Measurements from ENCODE around the gene ZNF26.
"Not testable (repeated sequence)": the region's sequence is repeated elsewhere in the genome, so short reads cannot be mapped to it uniquely, and the experiment has no call there.

The ZNF26 gene

DNA sequence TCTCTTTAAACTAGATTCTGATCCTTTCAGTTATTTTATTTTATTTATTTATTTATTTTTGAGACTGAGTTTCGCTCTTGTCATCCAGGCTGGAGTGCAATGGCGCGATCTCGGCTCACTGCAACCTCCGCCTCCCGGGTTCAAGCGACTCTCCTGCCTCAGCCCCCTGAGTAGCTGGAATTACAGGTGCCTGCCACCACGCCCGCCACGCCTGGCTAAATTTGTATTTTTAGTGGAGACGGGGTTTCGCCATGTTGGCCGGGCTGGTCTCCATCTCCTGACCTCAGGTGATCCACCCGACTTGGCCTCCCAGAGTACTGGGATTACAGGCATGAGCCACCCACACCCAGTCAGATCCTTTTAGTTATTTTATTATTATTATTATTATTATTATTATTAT is 24.4 kb upstream of the ZNF26 start:
- not testable (repeated sequence) for H3K9ac ChIP-seq (ENCODE audit: low read length); H3K27me3 ChIP-seq (ENCODE audit: control insufficient read depth, insufficient read depth, low read length); H3K36me3 ChIP-seq (ENCODE audit: control insufficient read depth, insufficient read depth, low read length); H3K4me1 ChIP-seq (ENCODE audit: control insufficient read depth, insufficient read depth, low read length); H3K27ac ChIP-seq (ENCODE audit: low read depth, low read length); H3K4me3 ChIP-seq (ENCODE audit: low read depth, low read length)
- H3K9me3 ChIP-seq (ENCODE audit: control insufficient read depth, insufficient read depth, low read depth, low read length) = peaks cover 54% of the 10 kb centered on the region

DNA sequence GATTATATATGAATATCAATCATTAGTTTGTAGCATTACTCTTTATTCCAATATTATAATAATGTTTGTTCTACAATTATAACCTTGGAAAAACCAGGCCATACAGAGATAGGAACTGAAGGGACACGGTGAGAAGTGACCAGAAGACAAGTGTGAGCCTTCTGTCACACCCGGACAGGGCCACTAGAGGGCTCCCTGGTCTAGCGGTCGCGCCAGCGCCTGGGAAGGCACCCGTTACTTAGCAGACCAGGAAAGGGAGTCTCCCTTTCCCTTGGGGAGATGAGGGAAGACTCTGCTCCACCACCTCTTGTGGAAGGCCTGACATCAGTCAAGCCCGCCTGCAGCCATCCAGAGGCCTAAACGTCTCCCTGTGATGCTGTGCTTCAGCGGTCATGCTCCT is 22.2 kb upstream of the ZNF26 start:
- H3K4me3 ChIP-seq (ENCODE audit: low read depth, low read length); H3K9ac ChIP-seq (ENCODE audit: low read length); H3K27ac ChIP-seq (ENCODE audit: low read depth, low read length); H3K36me3 ChIP-seq (ENCODE audit: control insufficient read depth, insufficient read depth, low read length); H3K4me1 ChIP-seq (ENCODE audit: control insufficient read depth, insufficient read depth, low read length); H3K27me3 ChIP-seq (ENCODE audit: control insufficient read depth, insufficient read depth, low read length): not testable (repeated sequence)
- peaks cover 60% of the 10 kb centered on the region for H3K9me3 ChIP-seq (ENCODE audit: control insufficient read depth, insufficient read depth, low read depth, low read length)

DNA sequence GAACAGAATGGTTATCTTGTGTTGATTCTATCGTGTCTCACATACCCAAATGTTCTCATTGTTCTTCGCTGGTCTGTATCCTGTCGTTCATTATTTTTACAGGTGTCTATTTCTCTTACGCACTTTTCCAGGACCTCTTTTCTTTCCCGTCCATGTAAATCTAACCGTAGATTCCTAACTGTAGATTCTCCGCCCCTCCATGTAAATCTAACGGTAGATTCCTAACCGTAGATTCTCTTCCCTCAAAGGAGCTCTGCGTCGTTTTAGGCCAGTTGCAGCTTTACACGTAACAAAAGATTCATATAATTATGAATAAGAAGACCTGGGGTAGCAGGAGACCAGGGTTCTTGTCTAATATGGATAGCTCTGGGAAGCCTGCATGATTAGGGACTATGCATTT is 20.4 kb upstream of the ZNF26 start:
- Histone ChIP-seq H3K4me1 (ENCODE audit: control insufficient read depth, insufficient read depth, low read length) (no peaks in the 10 kb centered on the region), H3K9me3 (ENCODE audit: control insufficient read depth, insufficient read depth, low read depth, low read length) (peaks cover 63% of the 10 kb centered on the region), H3K27ac (ENCODE audit: low read depth, low read length) (no peak overlapping the region), H3K36me3 (ENCODE audit: control insufficient read depth, insufficient read depth, low read length) (no peaks in the 10 kb centered on the region), H3K4me3 (ENCODE audit: low read depth, low read length) (no peak overlapping the region), H3K27me3 (ENCODE audit: control insufficient read depth, insufficient read depth, low read length) (no peaks in the 10 kb centered on the region), H3K9ac (ENCODE audit: low read length) (no peak overlapping the region)

DNA sequence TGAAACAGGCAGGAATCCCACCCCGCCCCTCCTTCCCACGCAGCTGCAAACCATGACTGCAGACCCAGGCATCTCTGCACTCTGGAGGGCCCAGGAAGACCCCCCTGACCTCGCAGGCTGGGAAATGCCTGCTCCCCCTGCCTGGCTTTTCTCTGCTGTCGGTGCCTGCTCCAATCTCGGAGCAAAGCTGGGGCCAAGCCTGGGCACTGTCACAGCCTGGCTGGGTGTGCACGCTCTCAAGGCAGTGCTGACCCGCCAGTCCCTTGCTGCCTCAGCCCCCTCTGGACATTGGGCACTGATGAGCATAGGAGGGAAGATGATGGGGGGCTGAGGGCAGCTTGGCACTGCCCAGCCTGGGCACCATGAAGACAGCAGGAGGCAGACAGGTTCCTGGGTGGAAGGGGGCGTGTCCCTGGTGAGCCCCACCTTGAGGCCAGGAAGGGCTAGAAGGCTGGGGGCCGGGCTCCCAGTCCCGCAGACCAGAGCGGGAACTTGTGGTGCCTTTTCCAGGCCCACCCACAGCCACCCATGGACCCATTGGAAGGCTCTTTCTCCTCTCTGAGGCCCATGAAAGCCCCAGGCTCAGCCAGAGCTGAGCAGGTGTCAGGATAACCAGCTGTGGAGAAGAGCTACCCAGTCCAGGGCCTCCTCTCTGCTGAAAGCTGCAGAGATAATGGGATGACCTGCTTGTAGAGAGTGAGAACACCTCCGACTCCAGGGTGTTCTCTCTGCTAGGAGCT is 19.3 kb upstream of the ZNF26 start:
- Histone ChIP-seq H3K9ac (ENCODE audit: low read length) (no peak overlapping the region), H3K36me3 (ENCODE audit: control insufficient read depth, insufficient read depth, low read length) (no peaks in the 10 kb centered on the region), H3K27me3 (ENCODE audit: control insufficient read depth, insufficient read depth, low read length) (no peaks in the 10 kb centered on the region), H3K27ac (ENCODE audit: low read depth, low read length) (no peak overlapping the region), H3K4me3 (ENCODE audit: low read depth, low read length) (no peak overlapping the region), H3K4me1 (ENCODE audit: control insufficient read depth, insufficient read depth, low read length) (no peaks in the 10 kb centered on the region), H3K9me3 (ENCODE audit: control insufficient read depth, insufficient read depth, low read depth, low read length) (peaks cover 62% of the 10 kb centered on the region)

DNA sequence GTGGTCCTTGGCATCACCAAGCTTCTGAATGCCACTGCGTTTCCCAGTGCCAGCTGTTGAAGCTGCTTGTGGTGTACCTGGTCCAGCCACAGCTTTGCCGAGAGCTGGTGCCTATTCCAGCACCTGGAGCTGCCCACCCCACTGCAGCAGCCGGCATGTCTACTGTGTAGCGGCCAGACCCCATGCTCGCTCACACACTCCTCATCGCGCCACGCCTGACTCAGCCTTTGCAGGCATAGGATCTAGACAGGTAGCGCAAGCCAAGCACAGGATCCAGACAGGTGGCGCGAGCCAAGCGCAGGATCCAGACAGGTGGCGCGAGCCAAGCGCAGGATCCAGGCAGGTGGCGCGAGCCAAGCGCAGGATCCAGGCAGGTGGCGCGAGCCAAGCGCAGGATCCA is 18.4 kb upstream of the ZNF26 start:
- Histone ChIP-seq H3K4me1 (ENCODE audit: control insufficient read depth, insufficient read depth, low read length) (no peaks in the 10 kb centered on the region), H3K9ac (ENCODE audit: low read length) (no peak overlapping the region), H3K4me3 (ENCODE audit: low read depth, low read length) (no peak overlapping the region), H3K9me3 (ENCODE audit: control insufficient read depth, insufficient read depth, low read depth, low read length) (peaks cover 70% of the 10 kb centered on the region), H3K27ac (ENCODE audit: low read depth, low read length) (no peak overlapping the region), H3K36me3 (ENCODE audit: control insufficient read depth, insufficient read depth, low read length) (no peaks in the 10 kb centered on the region), H3K27me3 (ENCODE audit: control insufficient read depth, insufficient read depth, low read length) (no peaks in the 10 kb centered on the region)

DNA sequence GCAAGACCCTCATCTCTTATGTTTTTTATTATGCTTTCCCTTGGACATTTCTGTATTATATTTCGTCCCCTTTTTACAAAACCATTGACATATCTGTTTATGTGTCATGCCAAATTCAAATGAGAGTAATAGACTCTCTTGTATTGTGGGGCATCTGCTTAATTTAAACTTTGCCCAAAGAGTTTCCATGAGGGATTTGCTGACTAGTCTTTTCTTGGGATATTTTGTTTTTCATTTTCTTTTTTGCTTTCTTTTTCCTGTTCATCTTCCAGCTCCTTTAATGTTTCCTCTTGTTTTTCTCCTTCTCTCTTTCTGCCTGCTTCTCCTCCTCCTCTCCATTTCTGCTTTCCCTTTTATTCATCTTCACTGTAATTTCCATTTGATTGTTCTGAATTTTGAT is 13.8 kb upstream of the ZNF26 start:
- Histone ChIP-seq H3K27me3 (ENCODE audit: control insufficient read depth, insufficient read depth, low read length) (no peaks in the 10 kb centered on the region), H3K27ac (ENCODE audit: low read depth, low read length) (no peak overlapping the region), H3K36me3 (ENCODE audit: control insufficient read depth, insufficient read depth, low read length) (no peaks in the 10 kb centered on the region), H3K9ac (ENCODE audit: low read length) (no peak overlapping the region), H3K4me3 (ENCODE audit: low read depth, low read length) (no peak overlapping the region), H3K4me1 (ENCODE audit: control insufficient read depth, insufficient read depth, low read length) (no peaks in the 10 kb centered on the region), H3K9me3 (ENCODE audit: control insufficient read depth, insufficient read depth, low read depth, low read length) (peaks cover 72% of the 10 kb centered on the region)

DNA sequence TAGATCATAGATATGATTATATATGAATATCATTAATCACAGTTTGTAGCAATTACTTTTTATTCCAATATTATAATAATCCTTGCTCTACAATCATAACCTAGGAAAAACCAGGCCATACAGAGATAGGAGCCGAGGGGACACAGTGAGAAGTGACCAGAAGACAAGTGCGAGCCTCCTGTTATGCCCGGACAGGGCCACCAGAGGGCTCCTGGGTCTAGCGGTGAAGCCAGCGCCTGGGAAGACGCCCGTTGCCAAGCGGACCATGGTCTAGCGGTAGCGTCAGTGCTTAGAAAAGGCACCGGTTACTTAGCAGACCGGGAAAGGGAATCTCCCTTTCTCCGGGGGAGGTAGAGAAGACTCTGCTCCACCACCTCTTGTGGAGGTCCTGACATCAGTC is 9.3 kb upstream of the ZNF26 start:
- not testable (repeated sequence) for H3K4me1 ChIP-seq (ENCODE audit: control insufficient read depth, insufficient read depth, low read length); H3K27me3 ChIP-seq (ENCODE audit: control insufficient read depth, insufficient read depth, low read length); H3K9ac ChIP-seq (ENCODE audit: low read length); H3K27ac ChIP-seq (ENCODE audit: low read depth, low read length); H3K4me3 ChIP-seq (ENCODE audit: low read depth, low read length); H3K36me3 ChIP-seq (ENCODE audit: control insufficient read depth, insufficient read depth, low read length)
- peaks cover 76% of the 10 kb centered on the region for H3K9me3 ChIP-seq (ENCODE audit: control insufficient read depth, insufficient read depth, low read depth, low read length)

DNA sequence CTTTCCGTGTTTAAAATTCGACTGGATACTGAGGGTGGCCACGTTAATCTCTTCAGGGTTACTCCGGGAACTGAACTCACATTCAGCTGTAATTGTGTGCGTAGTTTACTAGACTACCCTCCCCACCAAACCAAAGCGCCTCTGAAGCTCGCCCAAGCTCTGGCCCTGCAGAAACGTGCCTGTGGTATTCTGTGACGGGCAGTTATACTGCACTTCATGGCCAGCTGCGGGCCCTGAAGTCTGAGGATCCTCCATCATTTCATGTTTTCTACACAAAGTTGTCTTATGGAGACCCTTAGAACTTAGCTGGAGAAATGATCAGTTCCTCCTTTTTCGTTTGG is 688 bp downstream of the ZNF26 start:
- Histone ChIP-seq H3K4me3 (ENCODE audit: low read depth, low read length) (peak overlapping the region; percentile 95), H3K9me3 (ENCODE audit: control insufficient read depth, insufficient read depth, low read depth, low read length) (peaks cover 62% of the 10 kb centered on the region), H3K27me3 (ENCODE audit: control insufficient read depth, insufficient read depth, low read length) (no peaks in the 10 kb centered on the region), H3K27ac (ENCODE audit: low read depth, low read length) (peak overlapping the region; percentile 7; the same call in 1 of the 2 replicates), H3K4me1 (ENCODE audit: control insufficient read depth, insufficient read depth, low read length) (no peaks in the 10 kb centered on the region), H3K36me3 (ENCODE audit: control insufficient read depth, insufficient read depth, low read length) (peaks cover 9% of the 10 kb centered on the region), H3K9ac (ENCODE audit: low read length) (peak overlapping the region; percentile 85)

DNA sequence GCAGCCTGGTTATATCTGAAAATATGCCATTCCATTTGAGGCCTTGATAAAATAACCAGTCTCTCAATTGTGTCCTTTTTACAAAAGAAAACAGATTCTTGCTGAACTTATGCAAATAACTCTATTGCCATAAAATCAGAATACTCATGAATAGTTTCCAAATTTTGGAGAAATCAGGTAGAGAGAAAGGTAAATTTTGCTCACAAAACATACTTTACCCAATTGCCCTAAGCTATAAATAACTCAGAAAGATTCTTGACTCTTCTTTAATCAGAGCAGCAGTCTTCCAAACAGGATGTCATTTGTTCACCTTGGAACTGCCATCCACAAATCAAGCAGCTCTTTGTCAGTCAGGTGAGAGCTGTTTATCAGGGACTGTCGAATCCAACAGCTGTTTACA is 12.6 kb downstream of the ZNF26 start:
- H3K27me3 ChIP-seq (ENCODE audit: control insufficient read depth, insufficient read depth, low read length) = no peaks in the 10 kb centered on the region
- no peak overlapping the region for H3K27ac ChIP-seq (ENCODE audit: low read depth, low read length)
- peaks cover 4% of the 10 kb centered on the region; the same call in 1 of the 2 replicates for H3K36me3 ChIP-seq (ENCODE audit: control insufficient read depth, insufficient read depth, low read length)
- H3K9me3 ChIP-seq (ENCODE audit: control insufficient read depth, insufficient read depth, low read depth, low read length) = peaks cover 91% of the 10 kb centered on the region
- H3K4me1 ChIP-seq (ENCODE audit: control insufficient read depth, insufficient read depth, low read length) = no peaks in the 10 kb centered on the region
- H3K9ac ChIP-seq (ENCODE audit: low read length) = no peak overlapping the region
- no peak overlapping the region for H3K4me3 ChIP-seq (ENCODE audit: low read depth, low read length)

DNA sequence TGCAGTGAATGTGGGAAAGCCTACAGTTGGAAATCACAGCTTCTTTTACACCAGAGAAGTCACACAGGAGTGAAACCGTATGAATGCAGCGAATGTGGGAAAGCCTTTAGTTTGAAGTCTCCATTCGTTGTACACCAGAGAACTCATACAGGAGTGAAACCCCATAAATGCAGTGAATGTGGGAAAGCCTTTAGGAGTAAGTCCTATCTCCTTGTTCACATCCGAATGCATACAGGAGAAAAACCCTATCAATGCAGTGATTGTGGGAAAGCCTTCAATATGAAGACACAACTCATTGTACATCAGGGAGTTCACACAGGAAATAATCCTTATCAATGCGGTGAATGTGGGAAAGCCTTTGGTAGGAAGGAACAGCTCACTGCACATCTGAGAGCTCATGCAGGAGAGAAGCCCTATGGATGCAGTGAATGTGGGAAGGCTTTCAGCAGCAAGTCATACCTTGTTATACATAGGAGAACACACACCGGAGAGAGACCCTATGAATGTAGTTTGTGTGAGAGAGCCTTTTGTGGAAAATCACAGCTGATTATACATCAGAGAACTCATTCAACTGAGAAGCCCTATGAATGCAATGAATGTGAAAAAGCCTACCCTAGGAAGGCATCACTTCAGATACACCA is 24.6 kb downstream of the ZNF26 start:
- Histone ChIP-seq H3K27me3 (ENCODE audit: control insufficient read depth, insufficient read depth, low read length) (no peaks in the 10 kb centered on the region), H3K9ac (ENCODE audit: low read length) (no peak overlapping the region), H3K4me3 (ENCODE audit: low read depth, low read length) (no peak overlapping the region), H3K4me1 (ENCODE audit: control insufficient read depth, insufficient read depth, low read length) (no peaks in the 10 kb centered on the region), H3K27ac (ENCODE audit: low read depth, low read length) (no peak overlapping the region), H3K36me3 (ENCODE audit: control insufficient read depth, insufficient read depth, low read length) (peaks cover 82% of the 10 kb centered on the region), H3K9me3 (ENCODE audit: control insufficient read depth, insufficient read depth, low read depth, low read length) (peaks cover 86% of the 10 kb centered on the region)

DNA sequence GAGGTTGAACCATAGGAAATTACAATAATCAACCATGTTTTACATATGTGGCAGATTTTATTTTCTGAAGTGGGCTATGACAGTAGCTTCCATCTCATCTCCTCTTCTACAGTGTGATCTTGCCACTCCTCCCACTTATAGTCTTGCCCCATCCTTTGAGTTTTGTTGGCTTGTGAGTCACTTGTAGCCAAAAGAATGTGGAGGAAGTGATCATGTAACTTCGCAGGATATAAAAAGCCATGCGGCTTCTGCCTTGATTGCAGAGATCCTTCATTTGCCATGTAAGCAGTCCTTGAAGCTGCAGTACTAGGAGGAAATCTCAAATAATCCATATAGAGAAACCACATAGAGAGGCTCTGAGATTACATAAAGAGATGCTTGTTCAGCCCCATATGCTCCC is 37.4 kb downstream of the ZNF26 start:
- Histone ChIP-seq H3K9ac (ENCODE audit: low read length) (no peak overlapping the region), H3K9me3 (ENCODE audit: control insufficient read depth, insufficient read depth, low read depth, low read length) (peaks cover 65% of the 10 kb centered on the region), H3K4me1 (ENCODE audit: control insufficient read depth, insufficient read depth, low read length) (no peaks in the 10 kb centered on the region), H3K27ac (ENCODE audit: low read depth, low read length) (no peak overlapping the region), H3K27me3 (ENCODE audit: control insufficient read depth, insufficient read depth, low read length) (no peaks in the 10 kb centered on the region), H3K36me3 (ENCODE audit: control insufficient read depth, insufficient read depth, low read length) (no peaks in the 10 kb centered on the region), H3K4me3 (ENCODE audit: low read depth, low read length) (no peak overlapping the region)
